GM15510 (cell line): Measurements from ENCODE around the gene SERPINI2.

ENCODE experiments used
- POLR2A ChIP-seq: IDR thresholded peaks from 3 replicates; pipeline ENCODE4 v1.6.1; 2011; ENCODE audit warnings: borderline replicate concordance; ENCODE audit not compliant: insufficient read length; ENCODE audit errors: extremely low read depth

SERPINI2 gene

GRCh38 chr3:167467848-167468611 is 5.8 kb downstream of the SERPINI2 start:
- TF ChIP-seq POLR2A, result no peak

DNA sequence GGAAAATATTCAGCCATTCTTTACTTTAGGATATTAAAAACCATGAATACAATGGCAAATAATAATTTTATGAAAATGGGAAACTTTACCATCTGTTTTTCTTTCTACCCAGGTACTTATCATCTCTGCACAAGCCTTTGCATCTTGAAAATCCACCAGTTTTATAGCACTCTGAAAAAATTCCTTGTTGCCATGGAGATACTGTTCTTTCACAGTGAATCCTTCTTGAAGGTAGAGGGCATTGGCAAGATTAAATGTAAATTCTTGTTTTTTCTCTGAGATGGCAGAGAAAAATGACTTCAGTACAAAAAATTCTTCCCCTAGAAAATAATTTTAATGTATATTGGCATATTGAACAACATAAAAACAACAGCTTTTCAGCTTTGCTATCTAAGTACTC is 6.9 kb downstream of the SERPINI2 start:
- no peak for TF ChIP-seq POLR2A

GRCh38 chr3:167456157-167456799 is 17.6 kb downstream of the SERPINI2 start:
- TF ChIP-seq POLR2A, result no peak

GRCh38 chr3:167453815-167454214 is 20.0 kb downstream of the SERPINI2 start:
- no peak for TF ChIP-seq POLR2A

DNA sequence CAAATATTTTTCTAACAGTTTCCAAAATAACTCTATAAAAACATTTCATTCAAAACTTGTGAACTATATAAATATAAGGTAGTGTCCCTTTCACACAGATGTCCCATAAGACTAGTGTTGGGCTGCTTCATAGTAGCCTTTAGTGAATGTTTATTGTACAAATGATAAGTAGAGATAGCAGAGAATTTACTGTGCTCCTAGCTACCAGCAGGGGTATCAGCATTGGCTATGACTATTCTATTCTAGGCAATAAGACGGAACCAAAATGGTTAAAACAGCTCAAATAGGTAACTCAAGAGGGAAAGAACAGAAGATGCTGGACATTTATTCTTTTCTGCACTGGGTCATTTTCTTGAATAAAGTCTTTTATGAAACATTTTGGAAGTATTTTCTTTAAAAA is 22.6 kb downstream of the SERPINI2 start:
- no peak for TF ChIP-seq POLR2A

DNA sequence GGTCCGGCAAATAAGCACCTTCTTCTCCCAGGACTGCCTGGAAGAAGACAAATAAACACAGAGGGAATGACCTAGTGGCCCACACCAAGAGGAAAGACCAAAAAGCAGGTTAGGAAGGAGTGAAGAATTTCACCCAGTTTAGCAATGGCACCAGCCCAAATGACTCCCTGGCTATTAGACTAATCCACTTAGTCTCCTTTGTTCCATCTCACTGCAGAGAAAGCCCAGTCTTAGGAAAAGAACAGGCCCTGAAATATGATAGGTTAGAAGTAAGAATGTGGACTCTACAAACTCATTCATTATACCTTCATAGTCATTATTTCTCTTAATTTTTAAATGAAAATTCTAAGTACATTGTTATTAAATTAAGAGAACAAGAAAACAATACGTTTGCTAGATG is 23.2 kb downstream of the SERPINI2 start:
- no peak for TF ChIP-seq POLR2A

DNA sequence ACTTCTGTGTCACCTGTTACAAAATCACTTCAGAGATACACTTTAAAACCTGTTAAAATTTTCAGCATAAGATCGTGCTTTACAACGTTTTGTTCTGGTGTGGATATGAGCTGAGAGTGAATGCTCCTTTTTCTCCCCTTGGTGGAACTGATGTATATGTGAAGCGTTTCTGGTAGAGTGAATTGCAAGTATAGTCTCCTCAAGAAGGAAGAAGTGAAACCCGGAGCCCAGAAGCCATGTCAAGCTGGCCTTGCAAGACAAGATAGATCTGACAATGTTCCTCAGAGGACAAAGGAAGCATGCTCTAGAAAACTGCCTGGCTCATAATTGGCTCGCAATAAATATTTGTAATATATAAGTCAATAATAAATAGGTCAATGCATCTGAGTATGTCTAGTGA is 23.6 kb downstream of the SERPINI2 start:
- no peak for TF ChIP-seq POLR2A

DNA sequence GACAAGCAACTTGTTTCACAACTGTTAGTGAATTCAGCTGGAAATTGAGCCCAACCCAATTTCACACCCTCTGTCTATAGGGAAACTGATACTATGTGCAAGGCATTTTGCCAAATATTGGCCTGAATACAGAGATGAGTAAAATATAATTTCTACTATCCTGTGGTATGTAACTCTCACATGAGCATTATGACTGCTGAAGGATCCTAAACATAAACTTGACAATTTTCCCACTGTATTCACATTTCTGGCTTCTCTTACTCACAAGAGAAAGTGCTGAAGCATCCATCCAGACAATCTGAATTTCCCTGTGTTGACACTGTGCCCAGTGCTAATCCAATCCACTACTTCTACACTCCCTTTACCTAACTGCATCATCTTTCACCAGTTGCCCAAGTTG is 28.4 kb downstream of the SERPINI2 start:
- no peak for TF ChIP-seq POLR2A

DNA sequence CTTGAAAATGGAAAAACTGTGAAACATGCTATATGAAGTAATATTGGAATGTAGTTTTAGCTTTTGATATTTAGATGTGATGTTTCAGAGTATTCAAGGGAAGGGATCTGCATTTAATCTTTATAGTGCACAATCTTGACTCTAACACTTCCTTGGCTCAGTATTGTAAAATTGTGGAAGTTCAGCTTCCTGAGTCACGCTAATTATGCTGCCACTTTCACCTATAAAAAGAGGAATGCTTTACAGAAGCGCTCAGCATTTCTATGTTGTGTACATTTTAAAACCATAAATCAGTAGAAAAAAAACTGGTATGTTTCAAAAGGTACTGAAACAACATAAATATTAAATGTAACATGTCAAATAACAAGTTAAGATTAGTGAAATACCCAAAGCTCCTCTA is 32.6 kb downstream of the SERPINI2 start:
- TF ChIP-seq POLR2A, result no peak

DNA sequence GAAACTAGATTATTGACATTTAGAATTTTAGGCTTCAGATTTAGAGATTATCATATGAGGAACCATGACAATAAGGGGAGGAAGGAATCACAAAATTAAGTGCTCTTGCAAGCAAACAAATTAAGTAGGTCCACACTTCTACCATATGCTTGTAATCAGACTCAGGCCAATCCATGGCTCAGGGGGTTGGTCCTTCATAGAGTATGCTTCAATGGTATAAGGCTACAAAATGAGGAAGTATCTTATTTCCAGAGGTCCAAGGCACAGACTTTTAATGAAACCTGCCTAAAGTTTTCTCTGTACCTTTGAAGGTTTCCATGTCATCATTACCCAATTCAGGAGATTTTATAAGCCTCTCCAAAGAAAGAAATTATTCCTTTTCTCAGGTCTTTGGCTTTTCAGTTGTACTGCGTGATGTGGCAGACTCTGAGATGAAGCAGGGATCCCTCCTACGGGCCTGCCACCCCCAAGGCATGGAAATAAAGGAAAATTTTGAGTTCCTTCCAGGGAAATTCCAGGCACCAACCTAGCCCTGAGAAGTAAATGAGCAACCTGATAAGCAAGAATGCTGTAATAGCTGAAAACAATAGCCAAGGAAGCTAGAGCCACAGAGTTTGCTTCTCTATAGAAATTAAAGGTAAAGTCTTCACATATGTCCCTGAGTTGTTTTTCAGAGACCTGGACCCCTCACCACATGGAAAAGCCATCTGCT is 36.3 kb downstream of the SERPINI2 start:
- TF ChIP-seq POLR2A, result no peak

DNA sequence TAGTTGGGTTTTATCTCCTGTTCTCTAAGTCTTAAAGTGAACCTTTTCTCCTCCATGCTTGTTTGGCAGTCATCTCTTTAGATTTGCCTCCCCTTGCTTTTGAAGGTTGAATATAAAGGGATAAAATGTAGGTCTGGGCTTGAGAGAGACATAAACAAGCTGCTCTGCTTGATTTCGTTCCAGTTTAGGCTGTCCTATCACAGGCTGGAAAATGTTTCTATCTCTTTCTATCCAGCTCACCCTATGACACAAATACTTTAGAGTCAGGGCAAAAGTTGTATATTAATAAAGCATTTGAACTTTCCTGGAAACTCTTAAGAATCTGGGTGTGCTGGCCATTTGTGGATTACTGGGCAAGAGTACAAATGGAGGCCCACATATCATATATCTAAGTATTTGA is 64.2 kb downstream of the SERPINI2 start:
- no peak for TF ChIP-seq POLR2A

DNA sequence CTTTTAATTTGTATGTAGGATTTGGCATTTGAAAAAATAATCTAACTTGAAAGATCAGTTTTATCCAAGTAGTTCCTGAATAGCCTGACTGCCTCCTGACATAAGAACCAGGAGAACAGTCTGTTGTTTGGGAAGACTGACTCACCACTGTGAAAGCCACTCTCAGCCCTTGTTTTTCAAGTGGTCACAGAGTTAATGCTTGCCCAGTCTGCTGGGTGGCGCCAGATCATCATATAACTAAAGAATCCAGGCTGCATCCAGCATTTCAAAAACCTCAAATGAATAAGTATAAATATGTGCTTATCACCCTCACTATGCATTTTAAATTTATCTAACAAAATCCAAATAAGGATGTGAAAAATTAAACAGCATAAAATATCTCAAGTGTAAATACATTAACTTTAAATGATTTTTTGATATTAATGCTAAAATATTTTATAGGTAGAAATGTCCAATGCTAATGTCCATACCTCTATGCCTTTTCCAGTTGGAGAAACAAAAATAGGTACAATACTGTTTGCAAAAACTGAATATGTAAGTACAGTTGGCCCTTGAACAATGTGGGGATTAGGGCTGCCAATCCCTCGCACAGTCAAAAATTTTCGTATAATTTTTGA is 66.9 kb downstream of the SERPINI2 start:
- TF ChIP-seq POLR2A, result no peak

DNA sequence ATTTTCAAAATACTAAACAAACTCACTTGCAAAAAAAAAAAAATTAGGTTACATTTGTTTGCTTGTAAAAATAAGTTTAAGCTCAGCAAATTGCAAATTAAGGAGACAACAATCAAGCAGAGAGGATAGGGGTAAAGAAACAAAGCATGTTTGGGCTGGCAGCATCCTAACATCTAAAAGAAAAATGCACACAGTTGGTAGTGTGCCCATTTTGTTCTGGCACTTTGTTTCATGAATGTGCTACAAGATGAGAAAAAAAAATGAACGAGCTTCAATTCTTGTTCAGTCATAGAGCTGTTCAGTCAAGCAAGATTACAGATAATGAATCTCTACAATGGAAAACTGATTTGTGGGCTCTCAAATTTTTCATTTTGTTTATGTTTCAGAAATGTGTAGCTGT is 76.0 kb downstream of the SERPINI2 start:
- no peak for TF ChIP-seq POLR2A

DNA sequence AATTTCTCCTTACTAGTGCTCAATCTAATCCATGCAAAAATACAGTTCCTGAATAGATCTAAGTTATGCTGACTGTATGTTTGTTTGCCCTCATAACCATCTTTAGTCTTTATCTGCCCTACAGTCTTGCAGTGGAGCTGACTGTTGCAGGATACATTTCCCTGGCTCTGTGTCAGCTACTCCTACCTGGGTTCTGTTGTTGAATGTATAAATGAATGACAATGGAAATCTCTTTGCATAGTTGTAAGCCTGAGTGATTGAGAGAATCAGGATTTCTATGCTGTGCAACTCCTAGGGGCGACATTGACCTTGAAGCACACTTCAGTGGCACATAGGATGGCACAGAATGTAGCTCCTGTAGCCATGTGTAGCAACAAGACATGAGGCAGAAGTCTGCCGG is 77.8 kb downstream of the SERPINI2 start:
- TF ChIP-seq POLR2A, result no peak

DNA sequence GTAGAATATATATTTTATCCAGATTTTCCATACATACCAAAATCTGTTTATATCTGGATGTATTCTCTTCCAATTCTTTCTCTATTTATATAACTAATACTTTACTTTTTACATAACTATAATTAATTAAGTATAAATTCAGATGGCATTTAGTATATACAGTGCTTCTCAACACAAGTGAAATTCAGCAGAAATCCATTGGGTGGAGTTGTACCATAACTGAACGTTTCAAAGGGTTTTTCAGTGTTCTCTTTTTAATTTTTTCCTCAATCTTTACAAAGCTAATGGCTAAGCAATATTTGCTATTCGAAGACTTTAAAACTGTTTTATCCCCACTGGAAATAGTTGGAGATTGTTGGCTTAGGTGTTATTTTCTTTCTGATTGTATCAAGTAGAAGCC is 79.8 kb downstream of the SERPINI2 start:
- no peak for TF ChIP-seq POLR2A
